ENCODE results near the gene TMEM82.

Gene TMEM82

DNA sequence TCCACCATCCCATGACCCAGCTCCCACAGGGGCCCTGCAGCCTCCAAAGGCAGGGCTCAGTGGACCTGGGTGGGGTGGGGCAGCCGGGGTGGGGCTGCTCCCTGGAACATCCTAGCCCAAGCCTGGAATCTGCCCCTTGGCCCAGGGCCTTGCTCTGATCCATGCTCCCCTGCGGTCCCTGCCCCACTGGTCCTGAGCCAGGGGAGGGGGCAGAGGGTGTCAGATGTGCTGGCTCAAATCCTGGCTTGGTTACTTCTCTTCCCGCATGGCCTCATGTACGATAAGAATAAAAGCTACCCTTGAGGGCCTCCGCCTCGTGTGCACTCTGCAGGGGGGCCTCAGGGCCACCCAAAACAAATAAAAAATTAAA, 5.4 kb upstream of the TMEM82 start:
- no peak for DNase-seq

DNA sequence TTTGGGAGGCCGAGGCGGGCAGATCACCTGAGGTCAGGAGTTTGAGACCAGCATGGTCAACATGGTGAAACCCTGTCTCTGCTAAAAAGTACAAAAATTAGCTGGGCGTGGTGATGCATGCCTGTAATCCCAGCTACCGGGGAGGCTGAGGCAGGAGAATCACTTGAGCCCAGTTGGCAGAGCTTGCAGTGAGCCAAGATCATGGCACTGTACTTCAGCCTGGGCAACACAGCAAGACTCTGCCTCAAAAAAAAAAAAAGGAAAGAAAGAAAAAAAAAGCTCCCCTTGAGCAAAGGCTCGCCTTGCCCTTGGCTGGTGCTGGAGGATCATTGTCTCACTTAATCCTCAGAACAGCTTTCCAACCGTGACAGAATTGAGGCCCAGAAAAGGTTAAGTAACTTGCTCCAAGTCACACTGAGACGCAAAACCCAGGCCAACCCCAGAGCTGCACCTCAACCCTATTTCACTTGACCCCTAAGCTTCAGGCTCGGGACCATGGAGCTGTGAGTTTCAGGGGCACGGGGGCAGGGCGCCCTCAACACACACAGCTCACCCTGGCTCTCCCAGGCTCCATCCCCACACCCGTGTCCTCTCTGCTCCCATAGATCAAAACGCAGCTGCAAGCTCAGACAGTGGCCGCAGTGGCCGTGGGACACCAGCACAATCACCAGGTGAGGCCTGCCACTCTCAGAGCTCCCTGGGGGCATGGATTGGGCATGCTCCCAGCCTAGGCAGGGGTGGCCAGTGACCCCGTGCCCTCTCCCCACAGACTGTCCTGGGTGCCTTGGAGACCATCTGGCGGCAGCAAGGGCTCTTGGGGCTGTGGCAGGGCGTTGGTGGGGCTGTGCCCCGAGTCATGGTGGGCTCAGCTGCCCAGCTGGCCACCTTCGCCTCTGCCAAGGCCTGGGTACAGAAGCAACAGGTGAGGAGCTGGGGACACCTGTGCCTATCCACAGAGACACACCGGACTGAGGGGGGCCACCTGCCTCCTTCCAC, 4.7 kb upstream of the TMEM82 start:
- no peak for DNase-seq

DNA sequence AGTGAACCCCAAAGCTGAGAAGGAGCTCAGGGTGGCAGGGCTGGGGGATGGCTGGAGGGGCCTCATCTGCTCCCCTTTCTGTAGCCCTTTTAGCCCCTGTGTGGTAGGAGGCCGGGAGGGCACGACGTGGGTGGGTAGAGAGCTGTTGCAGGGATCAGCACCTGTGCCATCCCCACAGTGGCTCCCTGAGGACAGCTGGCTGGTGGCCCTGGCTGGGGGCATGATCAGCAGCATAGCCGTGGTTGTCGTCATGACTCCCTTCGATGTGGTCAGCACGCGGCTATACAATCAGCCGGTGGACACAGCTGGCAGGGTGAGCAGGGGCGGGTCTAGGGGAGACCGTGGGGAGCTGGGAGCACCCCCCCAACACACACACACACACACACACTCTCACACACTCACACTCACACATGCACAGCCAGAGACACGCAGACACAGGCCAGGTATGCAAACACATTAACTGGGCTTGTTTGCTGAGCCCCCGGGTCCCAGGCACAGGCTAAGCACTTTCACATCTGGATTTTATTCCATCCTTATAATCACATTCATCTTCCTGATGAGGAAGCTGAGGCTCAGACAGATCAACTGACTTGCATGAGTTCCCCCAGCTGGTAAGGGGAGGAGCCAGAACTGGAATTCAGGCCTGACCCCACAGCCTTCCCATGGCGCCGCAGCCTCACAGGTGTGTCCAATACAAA, 3.7 kb upstream of the TMEM82 start:
- no peak for DNase-seq

DNA sequence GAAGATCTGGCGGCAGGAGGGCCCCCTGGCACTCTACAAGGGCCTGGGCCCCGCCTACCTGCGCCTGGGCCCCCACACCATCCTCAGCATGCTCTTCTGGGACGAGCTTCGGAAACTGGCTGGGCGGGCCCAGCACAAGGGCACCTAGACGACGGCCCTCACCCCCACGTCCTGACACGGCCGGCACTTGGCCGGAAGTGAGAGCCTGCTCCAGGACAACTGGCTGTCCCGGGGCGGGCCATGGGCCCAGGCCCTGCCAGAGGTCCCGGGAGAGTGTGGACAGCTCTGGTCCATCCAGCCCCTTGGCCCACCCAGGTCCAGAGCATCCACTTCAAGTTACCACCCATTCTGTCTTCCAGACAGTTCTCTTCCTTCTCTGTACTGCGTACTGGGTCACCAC, 3.0 kb upstream of the TMEM82 start:
- DNase-seq: no peak

DNA sequence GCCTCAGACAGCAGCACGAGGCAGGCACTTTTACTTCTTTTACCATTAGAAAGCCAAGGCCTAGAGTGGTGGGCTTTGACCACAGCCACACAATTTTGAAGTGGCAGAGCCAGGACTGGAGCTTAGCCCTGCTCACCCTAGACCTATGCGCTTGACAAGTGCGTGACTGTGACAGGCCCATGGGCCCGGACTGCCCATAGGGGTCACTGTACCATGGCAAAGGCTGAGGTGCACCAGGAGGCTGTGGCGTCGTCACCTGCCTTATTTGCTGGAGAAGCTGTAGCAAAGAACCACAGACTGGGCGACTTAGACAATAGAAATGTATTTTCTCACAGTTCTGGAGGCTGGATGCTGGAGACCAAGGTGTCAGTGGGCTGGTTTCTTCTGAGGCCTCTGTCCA, 2.6 kb upstream of the TMEM82 start:
- no peak for DNase-seq

DNA sequence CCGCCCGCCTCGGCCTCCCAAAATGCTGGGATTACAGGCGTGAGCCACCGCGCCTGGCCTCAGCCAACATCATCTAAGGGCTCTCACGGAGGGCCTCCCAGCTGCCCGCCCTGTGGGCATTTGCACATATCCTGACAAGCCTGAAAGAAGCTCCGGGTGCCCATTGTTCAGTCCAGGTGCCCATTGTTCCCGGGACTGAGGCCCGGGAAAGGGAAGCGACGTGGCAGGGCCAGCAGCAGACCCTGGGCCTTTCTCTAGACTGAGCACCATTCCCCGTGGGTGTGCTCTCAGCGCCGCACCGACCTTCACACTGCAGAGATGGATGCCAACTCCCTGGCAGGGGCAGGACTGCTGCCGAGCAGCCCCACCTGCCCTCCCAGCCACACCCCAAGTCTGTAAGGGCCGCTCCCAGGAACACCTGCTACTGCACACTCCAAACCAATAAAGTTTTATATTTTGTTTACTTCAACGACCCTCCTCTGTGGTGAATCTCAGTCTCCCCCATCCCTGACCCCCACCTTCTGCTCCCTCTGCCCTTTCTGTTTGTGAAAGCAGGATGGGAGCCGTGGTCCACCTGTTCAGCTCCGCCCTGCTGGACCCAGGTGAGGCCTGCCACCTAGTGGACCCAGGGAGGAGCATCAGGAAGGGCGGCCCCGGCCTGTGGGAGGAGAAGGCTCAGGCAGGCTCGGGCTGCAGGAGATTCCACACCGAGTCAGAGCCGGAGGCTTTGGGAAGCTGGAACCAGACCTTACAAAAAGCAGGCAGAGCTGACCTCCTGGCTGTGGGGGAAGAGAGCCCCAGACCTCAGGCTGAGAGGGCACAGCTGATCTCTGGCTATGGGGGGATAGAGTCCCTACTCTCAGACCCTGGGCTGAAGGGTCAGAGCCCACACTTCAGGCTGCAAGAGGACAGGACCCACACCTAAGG, 1.1 kb upstream of the TMEM82 start:
- peak; percentile 48 for DNase-seq

DNA sequence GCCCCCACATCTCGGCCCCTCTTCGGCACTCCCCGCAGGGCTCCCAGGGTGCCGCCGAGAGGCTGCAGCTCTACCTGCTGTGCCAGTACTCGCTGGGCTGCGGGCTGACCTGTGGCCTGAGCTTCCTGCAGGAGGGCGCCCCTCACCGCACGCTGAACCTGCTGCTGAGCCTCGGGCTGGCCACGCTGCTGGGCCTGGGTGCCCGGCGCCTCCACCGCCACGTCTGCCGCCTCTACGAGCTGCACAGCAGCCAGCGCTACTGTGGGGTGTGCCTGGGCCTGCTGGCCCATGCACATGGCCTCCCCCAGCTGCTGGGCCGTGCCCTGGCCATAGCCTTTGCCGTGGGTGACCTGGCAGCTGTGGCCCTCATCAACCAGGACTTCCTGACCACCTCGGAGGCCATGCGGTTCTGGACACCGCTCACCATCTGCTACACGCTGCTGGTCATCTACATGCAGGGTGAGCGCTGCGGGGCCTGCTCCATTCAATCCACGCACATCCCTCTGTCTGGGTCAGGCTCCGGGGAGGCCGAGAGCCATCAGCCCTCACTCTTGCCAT, 1.9 kb downstream of the TMEM82 start:
- DNase-seq: no peak

DNA sequence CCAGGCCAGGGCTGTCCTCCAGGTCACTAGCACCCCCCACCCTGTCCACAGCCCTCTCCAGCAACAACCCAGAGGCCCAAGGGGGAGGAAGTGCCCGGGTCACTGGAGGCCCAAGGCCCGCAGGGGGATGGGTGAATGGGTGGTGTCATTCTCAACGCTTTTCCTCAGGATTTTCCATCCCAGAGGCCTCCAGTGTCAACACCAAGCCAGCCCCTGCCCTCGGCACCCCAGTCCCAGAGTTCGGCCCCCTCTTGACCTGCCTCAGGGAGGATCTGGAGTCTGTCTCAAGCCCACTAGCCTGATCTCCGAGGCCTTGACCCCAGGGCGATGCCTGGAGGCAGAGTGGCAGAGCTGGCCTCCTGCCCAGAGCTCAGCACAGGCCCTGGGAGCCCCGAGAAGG, 5.1 kb downstream of the TMEM82 start:
- DNase-seq: no peak

DNA sequence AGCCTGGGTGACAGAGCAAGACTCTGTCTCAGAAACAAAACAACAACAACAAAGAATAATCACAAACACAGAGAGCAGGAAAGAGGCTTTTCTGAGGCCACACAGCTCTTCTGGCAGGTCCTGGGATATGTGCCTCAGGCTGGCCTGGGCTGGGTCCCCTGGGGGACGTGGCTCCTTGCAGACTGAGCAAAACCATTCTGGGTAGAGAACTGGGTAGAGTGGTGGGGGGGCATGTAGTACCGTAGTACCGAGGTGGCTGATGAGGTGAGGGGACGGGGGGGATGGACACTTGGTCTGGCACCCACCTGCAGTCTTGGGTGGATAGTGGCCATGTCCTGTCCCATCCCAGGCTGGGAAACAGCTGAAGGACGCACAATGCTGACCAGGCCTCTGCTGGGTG, 6.0 kb downstream of the TMEM82 start:
- no peak for DNase-seq

DNA sequence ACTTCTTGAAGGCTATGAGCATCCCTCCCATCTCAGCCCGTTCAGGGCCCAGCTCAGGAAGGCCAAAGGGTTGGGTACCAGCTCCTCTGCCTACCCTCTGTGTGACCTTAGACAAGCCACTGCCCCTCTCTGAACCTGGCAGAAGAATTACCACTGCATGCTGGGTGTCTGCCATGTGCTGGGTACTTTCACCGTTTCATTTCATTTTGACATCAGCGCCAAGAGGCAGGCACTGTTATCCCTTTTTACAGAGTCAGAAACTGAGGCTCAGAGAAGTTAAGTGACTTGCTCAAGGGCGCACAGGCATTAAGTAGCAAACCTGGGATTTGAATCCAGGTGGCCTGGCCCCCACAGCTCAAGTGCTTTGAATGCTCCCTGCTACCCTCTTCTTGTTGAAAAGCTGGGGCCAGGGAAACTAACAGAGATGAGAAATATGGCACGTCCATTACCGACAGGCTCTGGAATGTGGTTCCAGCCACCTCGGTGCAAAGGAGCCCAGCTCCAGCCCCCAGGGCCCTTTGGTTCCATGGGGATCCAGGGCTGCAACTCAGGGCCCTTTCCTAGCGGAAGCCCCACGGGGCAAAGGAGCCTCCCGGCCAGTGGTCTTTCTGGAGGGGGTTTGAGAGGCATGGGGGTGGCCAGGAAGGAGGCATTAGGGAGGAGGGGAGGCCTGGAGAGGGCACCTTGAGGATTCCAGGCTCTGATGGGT, 6.5 kb downstream of the TMEM82 start:
- DNase-seq: no peak

DNA sequence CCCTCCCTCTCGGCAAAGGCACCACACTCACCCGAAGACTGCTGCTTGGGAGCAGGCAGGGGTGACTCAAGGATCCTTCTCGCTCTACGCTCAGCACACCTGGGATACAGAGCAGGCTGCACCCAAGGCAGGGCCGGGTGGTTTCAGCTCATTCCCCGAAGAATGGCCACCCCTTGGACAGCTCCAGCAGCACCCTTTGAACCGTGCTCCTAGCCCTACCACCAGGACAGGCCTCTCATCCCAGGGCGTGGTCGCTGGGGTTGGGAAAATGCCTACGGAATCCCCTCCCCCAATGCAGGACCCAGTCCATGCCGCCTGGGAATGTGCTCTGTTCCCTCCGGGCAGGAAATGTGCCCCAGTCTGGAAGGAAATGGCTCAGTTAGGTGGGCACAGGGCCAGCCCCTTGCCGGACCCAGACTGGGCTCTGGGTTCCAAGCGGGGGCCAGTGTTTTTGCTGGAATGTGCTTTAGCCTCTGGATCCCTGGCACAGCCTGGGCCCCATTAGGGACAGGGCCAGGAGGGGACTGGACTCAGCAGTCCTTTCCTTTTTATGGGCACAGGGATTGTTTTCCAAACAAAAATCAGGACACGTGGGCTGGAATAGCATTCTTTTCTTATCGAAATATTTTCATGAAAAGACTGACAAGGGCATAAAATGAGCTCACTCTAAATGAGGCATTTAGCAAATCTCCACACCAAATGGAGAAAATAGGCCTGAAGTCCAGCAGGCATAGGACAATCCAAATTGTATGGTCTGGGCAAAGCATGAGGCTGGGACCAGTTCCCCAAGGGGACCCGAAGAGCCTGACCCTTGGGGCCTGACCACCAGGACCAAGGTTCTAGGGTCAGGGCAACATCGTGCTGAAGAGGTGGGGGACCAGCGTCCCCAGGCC, 7.3 kb downstream of the TMEM82 start:
- no peak for DNase-seq

DNA sequence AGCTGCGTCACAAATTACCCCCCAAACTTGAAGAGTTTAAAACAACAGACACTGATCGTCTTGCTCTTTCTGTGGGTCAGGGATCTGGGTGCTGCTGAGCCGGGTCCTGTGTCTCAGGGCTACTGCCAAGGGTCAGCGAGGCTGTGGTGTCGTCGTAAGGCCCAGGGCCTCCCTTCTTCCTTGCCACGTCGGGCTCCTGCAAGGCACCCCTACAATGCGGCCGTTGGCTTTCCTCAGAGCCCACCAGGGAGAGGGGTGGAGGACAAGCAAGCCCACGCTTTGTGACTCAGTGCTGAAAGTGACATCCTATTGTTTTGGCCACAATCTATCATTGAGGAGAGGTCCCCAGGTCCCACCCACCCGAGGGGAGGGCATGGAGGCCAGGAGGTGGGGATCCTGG, 8.6 kb downstream of the TMEM82 start:
- no peak for DNase-seq

DNA sequence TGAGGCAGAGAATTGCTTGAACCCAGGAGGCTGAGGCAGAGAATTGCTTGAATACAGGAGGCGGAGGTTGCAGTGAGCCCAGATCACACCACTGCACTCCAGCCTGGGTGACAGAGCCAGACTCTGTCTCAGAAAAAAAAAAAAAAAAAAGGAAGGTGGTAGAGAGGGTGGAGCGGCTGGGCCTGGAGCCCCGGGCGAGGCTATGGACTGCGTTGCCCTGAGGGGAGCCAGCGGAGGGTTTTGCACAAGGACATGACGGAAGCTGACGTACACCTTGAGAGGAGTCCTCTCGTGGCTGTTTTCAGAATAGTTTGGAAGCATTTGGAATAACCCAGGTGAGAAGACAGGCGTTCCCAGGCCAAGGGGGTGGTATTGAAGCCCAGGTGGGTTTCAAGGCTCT, 9.4 kb downstream of the TMEM82 start:
- no peak for DNase-seq

DNA sequence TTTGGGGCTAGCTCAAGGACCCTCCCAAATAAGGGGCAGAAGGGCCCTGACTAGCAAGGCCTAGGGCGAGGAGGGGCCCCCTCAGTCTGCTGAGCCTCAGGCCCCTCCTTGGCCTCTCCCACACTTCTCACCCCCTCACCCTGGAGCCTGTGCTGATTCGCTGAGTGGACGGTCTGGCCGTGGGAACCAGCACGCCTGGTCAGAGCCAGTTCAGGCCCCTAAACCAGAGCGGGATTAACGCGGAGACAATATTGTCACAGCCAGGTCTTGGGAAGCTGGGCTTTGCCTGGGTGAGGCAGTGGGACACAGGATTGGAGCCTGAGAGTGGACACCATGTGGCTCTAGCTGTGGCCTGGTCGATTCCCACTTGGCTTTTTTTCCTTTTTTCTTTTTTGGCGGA, 11.5 kb downstream of the TMEM82 start:
- DNase-seq: no peak

DNA sequence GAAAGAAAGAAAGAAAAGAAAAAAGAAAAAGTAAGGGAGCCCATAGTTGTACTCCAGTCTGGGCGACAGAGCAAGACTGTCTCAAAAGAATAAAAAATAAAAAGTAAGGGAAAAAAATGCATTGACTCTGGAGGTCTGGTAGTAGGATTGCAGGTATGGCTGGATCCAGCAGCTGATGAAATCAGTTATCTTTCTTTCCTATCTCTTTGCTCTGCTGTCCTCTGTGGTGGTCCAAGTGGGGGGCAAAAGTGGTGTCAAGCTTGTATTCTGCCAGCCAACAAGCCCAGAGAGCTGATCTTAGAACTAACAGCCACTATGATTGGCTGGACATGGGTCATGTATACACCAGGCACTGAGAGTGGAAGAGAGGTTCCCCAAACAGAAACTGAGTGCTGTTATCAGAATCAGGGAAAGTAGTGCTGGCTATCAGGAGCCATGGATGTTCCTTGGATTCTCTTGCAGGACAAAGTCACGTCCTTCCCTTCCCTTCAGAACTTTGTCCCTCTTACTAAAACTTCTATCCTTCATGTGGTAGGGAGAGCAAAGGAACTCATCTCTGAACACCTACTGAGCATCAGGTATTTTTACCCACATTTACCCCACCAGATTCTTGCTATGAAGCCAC, 12.8 kb downstream of the TMEM82 start:
- no peak for DNase-seq

DNA sequence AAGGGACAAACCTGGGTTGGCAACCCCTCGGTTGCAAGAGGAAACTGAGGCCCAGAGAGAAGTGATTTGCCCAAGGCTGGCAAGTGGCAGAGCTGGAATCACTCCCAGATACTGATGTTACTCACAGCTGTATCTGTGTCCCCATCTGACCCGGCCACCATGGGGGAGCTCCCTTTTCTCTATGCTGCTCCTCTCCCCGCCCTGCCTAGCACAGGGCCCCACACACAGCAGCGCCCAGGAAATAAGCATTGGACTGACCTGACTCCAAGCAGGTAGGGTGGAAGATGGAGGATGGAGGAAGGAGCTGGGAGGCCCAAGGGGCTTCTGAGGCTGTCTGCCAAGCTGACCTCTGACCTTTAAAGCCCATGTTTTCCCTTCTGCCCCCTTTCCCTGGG, 13.3 kb downstream of the TMEM82 start:
- DNase-seq: no peak

DNA sequence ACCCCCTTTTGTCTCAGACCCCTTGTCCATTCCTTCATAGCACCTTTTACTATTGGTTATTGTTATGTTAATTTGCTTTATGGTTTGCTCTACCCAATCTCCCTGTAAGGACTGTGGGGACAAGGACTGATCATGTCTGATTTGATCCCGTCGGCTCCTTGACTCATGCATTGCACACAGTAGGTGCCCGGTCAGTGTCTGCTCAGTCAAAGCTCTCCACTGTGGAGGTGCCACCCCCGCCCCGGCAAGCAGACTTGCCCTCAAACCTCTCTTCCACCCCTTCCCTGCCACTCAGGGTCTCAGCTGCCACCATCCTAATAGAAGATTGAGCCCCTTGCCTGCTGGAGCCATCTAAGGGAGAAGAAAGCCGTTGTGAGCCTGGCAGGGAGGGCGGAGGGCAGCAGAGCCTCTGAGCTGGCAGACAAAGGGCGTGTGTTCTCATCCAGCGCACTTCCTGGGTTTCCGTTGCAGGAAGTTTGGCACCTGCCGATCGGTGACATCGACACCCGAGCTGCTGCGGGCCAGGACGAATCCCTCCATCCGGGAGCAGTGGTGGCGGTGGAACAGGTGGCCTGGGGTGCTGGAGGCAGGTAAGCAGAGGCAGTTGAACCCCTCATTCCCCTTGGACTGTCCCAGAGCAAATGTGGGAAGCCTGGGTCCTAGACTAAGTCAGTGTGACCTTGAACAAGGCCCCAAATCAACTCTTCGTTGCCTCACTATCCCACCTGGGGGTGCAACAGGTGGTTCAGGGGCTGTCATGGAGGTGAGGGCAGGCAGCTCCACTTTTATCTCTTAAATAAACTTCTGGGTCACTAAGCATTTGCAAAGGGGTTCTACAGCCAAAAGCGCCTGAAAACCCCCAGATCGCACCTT, 14.1 kb downstream of the TMEM82 start:
- peak; percentile 25 for DNase-seq

DNA sequence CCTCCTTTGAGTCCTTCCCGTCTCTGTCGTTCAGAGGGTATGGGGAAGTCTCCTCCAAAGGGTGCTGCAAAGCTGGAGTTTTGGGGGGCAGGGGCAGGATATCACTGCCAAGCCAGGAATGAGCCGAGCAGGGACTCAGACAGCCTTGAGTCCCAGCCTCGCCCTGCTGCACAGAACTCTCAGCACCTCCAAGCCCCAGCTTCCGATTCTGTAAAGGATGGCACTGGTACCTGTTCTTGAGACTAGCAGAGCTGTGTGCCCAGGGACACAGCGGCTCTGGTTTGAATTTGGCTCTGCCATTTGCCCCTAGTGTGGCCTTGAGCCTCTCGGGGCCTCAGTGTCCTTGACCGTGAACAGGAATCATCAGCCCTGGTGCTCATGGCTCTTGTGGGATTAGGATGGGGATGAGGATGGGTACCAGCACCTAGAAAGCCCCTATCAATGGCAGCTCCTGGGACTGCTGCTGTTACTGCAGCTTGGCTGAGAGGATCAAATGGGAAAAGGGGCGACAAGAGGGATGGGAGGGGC, 14.8 kb downstream of the TMEM82 start:
- DNase-seq: no peak

DNA sequence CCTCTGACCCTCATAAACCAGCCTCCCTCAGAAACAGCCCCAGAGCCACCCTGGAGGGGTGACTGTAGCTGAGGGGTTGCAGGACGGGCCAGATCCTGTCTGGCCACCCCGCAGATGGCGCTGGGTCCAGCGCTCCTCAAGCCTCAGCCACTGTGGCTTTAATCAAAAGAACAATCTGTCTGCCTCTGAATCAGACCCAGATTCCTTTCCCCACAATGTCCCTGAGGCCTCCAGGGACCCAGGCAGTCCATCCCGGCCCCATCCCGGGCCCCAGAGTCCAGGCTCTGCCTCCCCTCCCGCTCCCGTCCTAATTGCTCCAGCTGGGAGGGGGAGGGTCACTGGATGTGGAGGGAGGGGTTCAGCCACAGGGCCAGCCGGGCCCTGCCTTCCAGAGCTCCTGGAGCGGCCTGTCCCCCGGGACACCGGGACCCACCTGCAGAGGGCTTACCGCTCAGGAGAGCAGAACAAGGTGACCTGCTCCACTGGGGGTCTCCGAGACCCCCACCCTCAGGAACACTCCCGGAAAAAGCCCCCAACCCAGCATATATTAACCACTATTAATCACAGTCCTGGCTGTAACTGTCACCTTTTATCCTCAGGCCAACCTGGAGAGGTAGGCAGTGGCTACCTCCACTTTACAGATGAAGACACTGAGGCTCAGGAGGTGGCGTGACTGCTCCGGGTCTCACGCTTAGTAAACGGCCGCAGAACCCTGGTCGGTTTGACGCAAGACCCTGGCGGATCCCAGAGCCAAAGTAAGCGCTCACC, 15.5 kb downstream of the TMEM82 start:
- DNase-seq: no peak
